ENCODE data around the gene CAPG.
"Not testable (repeated sequence)": the region's sequence is repeated elsewhere in the genome, so short reads cannot be mapped to it uniquely, and the experiment has no call there.

Gene CAPG

DNA sequence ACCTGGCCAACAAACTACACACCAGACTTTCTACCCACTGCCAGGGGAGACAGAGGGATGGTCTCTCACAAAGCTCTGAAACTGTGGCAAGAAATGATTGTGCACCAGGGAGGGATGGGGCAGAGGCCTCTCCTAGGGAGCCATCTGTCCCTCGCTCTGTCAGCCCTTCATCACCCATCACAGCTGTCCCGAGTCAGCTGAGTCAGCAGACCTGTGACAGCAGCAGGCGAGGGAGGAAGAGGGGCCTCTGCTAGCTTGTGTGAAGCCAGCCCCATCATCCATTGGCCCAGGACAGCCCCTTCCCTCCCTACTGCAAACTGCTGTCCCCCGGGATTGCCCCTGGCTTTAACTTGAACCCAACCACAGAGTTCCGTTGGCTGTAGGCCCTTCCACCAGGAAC lies 13.4 kb upstream of the CAPG start:
- no peak for DNase-seq (ENCODE audit: low read depth)
- H3K4me3 ChIP-seq (ENCODE audit: low read depth, low read length): no peak overlapping the region

DNA sequence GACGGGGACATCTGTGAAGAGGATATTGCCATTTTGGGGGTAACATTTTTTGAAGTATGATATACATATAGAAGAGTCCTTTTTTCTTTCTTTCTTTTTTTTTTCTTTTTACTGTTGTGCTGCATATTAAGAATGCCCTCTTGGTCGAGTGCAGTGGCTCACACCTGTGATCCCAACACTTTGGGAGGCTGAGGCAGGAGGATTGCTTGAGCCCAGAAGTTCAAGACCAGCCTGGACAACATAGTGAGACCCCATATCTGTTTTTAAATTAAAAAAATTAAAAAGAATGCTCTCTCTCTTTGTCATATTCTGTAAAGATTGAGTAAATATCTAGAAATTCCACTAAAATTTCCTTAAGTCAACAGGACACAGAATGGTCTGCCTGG lies 11.9 kb upstream of the CAPG start:
- no peak for DNase-seq (ENCODE audit: low read depth)
- no peak overlapping the region for H3K4me3 ChIP-seq (ENCODE audit: low read depth, low read length)

DNA sequence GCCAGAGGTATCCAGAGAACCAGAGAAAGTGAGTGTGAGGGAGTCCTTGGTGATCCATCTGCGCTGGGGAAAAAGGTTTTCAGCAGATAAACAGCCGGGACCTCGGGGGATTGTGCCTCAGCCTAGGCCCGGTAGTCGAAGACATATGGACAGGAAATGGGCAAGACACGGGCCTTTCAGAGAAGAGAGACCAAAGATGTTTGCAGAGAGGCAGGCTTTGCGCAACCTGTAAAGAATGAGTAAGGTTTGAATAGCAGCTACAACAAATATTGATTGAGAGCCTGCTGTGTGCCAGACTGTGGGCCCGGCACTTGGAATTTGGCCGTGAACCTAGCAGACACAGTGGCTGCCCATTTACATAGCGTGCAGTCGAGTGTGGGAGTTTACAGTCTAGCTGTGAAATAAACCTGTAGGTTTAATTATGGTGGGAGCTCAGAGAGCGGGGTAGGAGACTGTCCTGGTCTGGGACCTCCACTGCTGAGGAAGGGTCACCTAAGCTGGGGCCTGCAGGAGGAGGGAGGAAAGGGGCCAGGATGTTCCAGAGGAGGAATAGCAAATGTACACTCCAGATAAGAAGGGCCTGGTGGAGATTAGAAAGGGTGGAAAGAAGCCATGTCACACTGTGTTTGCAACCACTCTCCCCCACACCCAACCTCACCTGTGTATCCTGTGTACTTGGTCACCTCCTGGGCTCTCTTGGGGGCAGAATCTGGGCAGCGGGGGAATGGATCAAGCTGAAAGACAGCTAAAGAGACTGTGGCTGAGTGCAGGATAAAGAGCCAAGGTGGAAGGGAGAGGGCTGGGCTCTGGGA lies 11.3 kb upstream of the CAPG start:
- no peak for DNase-seq (ENCODE audit: low read depth)
- H3K4me3 ChIP-seq (ENCODE audit: low read depth, low read length): no peak overlapping the region

DNA sequence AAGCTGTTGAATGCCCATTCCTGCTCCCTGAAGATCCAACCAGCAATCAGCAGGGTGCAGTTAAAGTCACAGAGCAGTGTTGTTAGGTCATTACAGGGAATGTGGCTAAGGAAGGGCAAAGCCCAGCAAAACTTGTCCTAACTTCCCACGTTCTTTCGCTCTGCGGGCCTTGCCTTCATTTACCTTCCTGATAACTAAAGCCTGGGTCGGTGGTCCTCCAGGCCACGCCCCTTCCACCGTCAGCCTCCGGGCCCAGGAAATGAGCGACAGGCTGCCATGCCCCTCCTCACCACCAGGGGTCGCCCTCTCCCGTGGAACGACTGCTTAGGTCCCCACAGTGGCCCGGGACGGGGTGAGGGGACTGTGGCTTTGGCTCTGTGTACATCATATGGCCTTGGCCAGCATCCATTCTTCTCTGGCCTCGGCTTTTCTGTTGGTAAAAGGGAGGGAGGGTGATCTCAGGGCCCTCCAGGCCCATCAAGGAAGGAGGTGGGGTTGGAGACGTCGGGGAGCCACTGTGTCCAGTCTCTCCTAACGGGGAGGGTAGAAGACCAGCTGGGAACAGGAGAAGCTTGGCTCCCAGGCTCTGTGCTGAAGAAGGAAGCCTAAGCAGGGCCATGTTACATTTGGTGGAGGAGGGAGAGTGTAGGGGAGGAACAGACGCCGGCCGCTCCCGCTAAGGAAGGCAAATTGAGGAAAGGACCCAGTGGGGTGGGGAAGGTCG lies 10.5 kb upstream of the CAPG start:
- no peak overlapping the region for H3K4me3 ChIP-seq (ENCODE audit: low read depth, low read length)

DNA sequence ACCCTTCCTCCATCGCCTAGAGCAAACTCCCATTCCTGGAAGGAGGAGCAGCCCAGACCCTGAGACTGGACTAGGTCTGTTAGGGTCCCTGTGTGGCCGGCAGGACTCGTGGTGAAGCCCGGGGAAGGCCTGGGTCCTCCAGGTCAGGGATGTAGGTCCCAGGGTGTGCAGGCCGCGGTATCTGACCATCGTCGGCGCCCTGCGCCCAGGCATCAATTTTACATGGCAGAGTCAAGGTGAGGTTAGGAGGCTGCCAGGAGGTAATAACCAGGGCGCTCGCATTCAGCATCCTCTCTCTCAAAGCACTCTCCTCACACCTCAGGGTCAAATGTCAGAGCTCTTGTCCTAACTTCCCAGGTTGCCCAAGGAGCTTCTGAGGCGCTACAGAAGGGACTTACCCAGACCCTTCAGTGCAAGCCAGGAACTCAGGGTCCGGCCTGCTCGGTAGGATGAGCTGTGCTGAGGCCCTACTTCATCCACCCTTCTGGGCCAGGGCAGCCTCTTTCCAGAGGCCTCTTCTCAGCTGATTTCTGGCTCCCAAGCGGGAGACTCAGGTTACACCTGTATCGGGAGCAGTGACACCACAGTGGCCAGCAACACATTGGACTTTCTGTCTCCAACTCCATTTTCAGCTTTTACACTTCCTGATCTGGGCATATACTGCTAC lies 9.0 kb upstream of the CAPG start:
- peak overlapping the region; percentile 61 for H3K4me3 ChIP-seq (ENCODE audit: low read depth, low read length)
- DNase-seq (ENCODE audit: low read depth): no peak

More for the DNA sequence above, 10.5 kb upstream of the CAPG start:
- no peak for DNase-seq (ENCODE audit: low read depth)

DNA sequence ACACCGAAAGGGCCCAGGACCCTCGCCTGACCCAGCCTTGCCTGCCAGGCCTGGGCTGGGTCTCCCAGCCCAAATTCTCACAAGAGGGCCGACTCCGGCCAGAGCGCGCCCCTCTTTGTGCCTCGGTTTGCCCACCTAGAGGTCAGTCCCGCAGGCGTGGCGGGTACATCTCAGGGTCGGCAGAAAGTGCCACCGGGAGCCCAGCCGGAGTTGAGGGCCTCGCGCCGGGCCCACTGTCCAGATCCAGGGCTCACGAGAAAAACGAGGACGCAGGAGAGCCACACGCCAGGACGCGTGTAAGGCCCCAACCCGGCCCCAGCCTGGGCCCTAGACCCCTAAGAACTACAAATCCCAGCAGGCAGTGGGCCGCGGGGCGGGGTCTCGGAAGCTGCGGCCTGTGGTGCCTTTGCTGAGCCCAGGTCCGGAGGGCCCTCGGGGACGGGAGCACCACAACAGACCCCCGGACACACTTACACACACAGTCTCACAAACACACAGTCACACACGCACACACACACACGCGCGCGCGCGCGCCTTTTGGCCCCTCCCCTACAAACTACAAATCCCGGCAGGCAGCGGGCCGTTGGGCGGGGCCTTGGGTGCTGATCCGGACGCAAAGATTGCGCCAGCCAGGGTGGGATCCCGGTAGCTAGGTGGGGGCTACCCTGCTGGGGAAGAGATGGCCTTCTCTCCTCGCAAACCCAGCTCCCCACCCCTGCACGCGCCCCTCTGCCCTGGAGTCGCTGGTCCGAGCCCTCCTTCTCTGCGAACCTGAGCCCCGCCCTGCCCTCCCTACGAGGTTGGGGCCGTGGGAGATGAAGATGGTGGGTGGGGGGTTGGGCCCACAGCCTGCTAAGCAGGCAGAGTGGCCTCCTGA lies 8.2 kb upstream of the CAPG start, which contains the start of gene SH2D6:
TSS of gene SH2D6 (plus strand) at position 583 of the 877 bp plus-strand sequence. CDS start 10,752 bp downstream, outside the sequence.
- peak; percentile 34 for DNase-seq (ENCODE audit: low read depth)
- H3K4me3 ChIP-seq (ENCODE audit: low read depth, low read length): peak within 1 kb of the TSS; percentile 61

DNA sequence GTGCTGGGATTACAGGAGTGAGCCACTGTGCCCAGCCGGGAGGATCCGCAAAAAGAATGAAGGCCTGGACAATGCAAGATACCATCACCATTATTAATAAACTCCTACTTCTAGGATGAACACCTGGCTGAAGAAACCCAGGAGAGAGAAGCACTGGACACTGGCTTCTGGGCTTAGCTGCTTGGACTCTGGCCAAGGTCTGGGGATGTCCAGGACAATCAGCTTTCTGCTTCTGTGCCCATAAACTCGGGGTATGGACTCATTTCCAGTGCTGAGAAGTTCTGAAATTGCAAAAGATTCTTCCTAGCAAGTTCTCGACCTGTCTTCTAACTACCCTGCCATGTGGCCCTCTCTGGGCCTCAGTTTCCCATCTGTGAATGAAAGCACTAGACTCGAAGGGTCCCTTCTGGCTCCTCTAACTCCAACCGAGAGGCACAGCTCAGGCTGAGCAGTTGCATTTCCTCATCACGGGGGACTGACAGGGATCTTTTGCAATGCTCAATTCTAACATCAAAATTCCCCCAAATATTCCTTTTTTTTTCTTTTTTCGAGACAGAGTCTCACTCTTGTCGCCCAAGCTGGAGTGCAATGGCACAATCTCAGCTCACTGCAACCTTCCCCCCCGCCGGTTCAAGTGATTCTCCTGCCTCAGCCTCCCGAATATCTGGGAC lies 5.9 kb upstream of the CAPG start:
- no peak overlapping the region for H3K4me3 ChIP-seq (ENCODE audit: low read depth, low read length)
- DNase-seq (ENCODE audit: low read depth): no peak

DNA sequence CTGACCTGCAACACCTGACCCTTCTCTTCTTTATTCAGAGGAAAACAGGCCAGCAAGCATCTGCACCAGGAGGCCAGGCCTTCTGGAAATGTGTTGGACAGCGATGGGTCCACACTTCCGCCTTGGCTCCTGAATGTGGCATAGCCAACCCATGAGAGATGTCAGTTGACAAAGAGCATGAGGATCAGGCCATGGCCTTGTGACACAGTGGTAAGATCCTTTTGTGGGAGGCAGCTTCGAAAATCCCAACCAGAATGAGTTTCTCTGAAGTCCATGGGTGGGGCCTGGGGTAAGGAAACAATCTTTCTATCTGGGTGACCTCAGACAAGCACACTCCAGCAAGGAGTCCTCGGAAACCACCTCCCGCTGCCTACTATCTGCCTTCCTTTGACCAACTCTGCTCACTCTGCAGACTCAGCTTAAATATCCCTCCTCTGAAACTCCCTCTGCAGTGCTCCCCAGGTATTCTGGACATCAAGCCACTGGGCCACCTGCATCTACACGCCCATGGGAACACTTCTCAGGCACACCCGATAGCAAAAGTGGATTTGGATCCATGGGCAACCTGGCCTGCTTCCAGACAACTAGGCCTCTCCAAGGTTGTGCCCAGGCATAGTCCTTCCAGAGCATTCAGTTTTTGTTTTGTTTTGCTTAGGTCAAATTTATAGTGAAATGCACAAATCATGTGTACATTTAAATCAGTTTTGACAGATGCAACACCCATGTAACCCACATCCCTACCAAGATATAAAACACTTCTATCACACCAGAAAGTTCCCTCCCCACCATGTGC lies 4.8 kb upstream of the CAPG start:
- DNase-seq (ENCODE audit: low read depth): no peak
- H3K4me3 ChIP-seq (ENCODE audit: low read depth, low read length): no peak overlapping the region

DNA sequence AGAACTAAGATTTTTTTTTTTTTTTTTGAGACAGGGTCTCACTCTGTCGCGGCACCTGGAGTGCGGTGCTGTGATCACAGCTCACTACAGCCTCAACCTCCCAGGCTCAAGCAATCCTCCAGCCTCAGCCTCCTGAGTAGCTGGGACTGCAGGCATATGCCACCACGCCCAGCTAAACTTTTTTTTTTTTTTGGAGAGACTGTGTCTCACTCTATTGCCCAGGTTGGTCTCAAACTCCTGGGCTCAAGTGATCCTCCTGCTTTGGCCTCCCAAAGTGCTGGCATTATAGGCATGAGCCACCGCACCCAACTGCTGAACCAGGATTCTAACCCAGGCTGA lies 4.2 kb upstream of the CAPG start:
- not testable (repeated sequence) for DNase-seq (ENCODE audit: low read depth); H3K4me3 ChIP-seq (ENCODE audit: low read depth, low read length)

DNA sequence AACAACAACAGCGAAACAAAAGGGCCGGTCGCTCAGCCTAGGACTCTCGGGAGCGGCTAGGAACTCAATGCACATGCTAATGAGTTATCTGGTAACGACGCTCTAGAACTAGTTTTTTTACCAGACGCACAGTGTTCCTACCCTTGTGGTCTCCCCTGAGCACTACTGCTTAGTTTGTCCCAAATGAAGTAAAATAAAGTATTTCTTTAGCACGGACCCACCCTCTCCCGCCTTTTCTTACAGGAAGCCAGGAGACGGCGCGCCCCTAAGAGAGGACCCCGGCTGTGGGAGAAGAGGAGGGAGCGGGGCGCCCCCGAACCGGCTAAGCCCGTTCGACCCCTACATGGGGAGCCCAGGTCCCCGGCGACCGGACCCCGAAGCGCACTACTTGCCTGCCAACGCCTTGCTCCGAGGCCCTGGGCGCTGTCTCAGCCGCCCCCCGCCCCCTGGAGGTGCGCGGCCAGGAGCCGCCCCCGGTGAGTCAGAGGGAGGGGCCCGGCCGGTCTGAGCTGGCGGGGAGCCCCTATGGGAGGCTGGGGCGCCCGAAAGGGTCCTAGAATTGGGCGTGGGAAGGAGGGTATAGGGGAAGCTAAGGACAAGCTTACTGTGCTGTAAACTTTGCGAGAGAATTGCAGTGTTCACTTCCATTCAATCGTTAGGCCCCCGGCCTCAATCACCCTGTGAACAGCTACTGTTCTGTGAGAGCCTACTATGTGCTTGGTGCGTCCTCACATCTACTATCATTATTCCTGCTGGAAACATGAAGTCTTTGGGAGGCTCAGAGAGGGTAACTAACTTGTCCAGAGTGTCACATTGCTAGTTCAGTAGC lies 3.6 kb upstream of the CAPG start:
- no peak for DNase-seq (ENCODE audit: low read depth)
- H3K4me3 ChIP-seq (ENCODE audit: low read depth, low read length): peak overlapping the region; percentile 67

DNA sequence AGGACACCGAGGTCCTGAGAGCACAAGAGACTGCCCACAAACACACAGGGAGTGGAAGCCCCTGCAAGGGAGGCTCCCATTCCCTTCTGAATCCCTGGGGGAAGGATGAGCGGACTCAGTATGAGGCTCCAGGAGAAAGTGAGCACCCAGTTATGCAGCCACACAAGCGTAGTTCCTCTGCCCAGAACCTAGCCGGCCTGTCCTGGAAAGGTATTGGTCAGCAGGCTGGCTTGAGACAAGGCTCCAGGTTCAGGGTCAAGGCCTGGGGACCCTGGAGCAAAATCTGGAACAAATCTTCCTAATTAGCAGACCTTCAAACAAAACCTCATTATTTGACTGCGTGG lies 1.2 kb upstream of the CAPG start:
- H3K4me3 ChIP-seq (ENCODE audit: low read depth, low read length): no peak overlapping the region
- DNase-seq (ENCODE audit: low read depth): no peak

DNA sequence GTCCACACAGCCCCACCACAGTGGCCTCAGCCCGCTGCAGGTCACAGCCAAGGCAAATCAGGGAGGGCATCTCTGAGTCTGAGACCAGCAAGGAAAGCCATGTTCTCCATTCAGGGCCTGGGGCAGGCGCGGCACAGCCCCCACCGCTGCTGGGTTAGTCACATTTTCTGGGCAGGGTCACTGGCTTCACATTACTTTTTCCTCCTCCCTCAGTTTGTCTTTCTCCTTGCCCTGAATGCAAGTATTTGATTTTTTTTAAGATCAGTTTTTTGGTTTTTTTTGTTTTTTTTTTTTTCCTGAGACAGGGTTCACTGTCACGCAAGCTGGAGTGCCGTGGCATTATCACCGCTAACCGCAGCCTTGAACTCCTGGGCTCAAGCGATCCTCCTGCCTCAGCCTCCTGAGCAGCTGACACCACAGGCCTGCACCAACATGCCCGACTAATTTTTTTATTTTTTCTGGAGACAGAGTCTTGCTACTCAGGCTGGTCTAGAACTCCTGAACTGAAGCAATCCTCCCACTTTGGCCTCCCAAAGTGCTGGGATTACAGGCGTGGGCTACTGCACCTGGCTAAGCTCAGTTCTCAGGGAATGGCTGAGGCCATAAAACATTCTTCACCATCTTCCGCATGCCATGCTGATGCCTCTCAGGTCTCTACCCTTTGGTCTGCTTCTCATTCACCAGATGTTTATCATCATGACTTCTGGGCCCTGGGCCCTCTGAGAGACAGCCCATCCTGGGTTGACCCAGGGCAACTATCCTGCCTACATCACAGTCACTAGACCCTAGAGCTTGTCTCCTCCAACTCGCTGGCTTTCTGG lies 628 bp upstream of the CAPG start:
- H3K4me3 ChIP-seq (ENCODE audit: low read depth, low read length): no peak overlapping the region
- DNase-seq (ENCODE audit: low read depth): no peak

DNA sequence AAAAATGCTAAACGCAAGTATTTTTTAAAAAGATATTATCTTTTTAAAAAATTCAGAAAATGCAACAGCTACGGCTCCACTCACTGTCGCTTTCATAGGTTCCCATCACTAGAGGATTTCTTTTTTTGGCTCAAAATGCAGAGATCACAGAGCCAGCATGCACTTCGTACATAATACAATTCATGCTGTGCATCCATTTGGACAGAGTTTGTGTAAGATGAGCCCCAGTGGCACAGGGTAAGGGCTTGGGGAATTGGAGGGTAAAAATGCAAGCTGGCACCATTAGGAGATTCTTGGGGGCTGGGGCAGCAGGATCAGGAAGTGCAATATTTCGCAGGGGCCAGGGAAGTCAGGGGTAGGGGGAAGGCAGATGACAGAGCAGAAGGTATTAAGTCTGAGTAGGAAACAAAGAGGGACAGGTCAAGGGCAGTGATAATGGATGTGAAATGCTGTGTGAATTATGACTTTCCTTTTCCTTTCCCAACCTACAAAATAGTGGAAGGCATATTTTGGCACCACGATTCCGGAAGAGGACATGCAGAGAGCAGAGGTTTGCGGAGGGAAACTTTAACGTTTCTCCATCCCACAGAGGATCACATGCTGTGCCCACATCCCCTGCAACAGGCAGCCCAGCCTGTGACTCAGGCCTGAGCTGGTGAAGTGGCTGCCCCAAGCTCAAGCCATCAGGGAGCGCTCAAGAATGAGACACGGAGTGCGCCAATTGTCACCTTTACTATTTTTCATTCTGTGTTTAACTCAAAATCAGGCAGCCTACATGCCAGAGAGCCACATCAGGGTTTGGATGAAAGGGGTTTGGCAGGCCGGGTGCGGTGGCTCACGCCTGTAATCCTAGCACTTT lies 4.7 kb downstream of the CAPG start:
- H3K4me3 ChIP-seq (ENCODE audit: low read depth, low read length): no peak overlapping the region
- no peak for DNase-seq (ENCODE audit: low read depth)

DNA sequence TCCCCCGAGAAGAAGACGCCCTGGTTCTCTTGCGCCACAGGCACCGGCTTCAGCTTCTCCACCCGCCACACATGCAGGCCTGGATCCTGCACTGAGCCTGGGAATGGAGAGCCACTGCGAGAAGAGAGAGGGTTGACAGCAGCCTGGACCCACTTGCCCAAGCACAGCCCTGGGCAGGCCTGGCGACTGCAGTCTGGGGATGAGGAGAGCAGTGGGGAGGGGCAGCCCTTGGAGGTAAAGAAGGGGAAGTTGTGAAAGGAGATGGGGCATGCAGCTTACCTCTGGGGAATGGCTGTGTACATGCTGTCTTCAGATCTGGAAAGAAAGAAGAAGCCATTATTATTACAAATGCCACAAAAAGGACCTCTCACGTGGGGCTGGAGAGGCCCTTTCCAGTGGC lies 8.3 kb downstream of the CAPG start:
- no peak overlapping the region for H3K4me3 ChIP-seq (ENCODE audit: low read depth, low read length)

DNA sequence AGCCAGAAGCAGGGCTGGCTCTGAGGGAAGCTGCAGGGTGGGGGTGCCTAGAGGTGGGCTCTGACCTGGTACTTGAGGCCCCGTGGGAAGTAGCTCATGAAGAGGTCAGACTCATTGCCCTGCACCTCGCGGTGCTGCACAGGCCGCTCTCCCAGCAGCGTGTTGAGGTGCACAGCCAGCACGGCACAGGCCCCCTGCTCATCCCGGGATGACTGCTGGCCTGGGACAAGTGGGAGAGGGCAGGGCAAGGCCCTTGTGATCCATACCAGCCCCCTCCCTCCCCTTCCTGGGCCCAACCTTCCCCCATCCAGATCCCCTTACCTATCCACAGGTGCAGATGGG lies 8.7 kb downstream of the CAPG start:
- no peak overlapping the region for H3K4me3 ChIP-seq (ENCODE audit: low read depth, low read length)
- no peak for DNase-seq (ENCODE audit: low read depth)

More for the DNA sequence above, 8.3 kb downstream of the CAPG start:
- no peak for DNase-seq (ENCODE audit: low read depth)
